Cardiac muscle cell (in vitro differentiated cells and primary cell): Measurements from ENCODE around the gene POLR3C. TPM values are rescaled to one million over a fixed set of nuclear protein-coding genes. Genes with fewer than 3 reads are reported as not detected.
A peak's percentile ranks its signal among the peaks of the same experiment; 100 is the strongest.

Experiments
- DNase-seq, 2 donors: peaks; one replicate each; pipeline versions ENCODE4 v3.0.0 to v3.0.0-alpha.2; 2010 to 2017; ENCODE audit warnings: low read depth in 1 of 2, low spot score in 1 of 2
- H3K27ac ChIP-seq: fragments of 200-600 bp; sonication (generic); 2 replicates; pipeline ENCODE4 v1.5.1; 2016
- H3K27me3 ChIP-seq: fragments of 200-600 bp; sonication (generic); 2 replicates; pipeline ENCODE4 v1.6.0; 2016; ENCODE audit warnings: control low read depth
- H3K36me3 ChIP-seq: fragments of 200-600 bp; sonication (generic); 2 replicates; pipeline ENCODE4 v1.5.1; 2016; ENCODE audit warnings: control low read depth
- H3K4me1 ChIP-seq: fragments of 200-600 bp; sonication (generic); 2 replicates; pipeline ENCODE4 v1.8.1; 2017; ENCODE audit warnings: low read depth, mild to moderate bottlenecking, mixed run types
- H3K4me3 ChIP-seq: fragments of 200-600 bp; sonication (generic); 2 replicates; pipeline ENCODE4 v1.5.1; 2016; ENCODE audit warnings: mild to moderate bottlenecking
- H3K9me3 ChIP-seq: fragments of 200-600 bp; sonication (generic); 2 replicates; pipeline ENCODE4 v1.5.1; 2017; ENCODE audit warnings: low read depth, mild to moderate bottlenecking, control low read depth
- CTCF ChIP-seq: IDR thresholded peaks from 2 replicates; pipeline ENCODE4 v1.5.1; 2012; ENCODE audit warnings: low read depth, mild to moderate bottlenecking, low read length
- polyA plus RNA-seq: library from polyadenylated mRNA; unstranded; fragments of >200 nt; fragmentation: Nextera tagmentation; extraction: Ambion mirVana; gene quantifications from 2 replicates; pipeline ENCODE4 v1.2.1, GENCODE V29; 2016
- total RNA-seq: library from RNA; depleted of rRNA; stranded (reverse); fragments of >200 nt; gene quantifications from 2 replicates; pipeline ENCODE4 v1.2.3, GENCODE V29; 2016

POLR3C gene
- total RNA-seq (31.4 and 34.9 TPM in 2 replicates), polyA plus RNA-seq (33.2 and 44.6 TPM in 2 replicates)

DNA sequence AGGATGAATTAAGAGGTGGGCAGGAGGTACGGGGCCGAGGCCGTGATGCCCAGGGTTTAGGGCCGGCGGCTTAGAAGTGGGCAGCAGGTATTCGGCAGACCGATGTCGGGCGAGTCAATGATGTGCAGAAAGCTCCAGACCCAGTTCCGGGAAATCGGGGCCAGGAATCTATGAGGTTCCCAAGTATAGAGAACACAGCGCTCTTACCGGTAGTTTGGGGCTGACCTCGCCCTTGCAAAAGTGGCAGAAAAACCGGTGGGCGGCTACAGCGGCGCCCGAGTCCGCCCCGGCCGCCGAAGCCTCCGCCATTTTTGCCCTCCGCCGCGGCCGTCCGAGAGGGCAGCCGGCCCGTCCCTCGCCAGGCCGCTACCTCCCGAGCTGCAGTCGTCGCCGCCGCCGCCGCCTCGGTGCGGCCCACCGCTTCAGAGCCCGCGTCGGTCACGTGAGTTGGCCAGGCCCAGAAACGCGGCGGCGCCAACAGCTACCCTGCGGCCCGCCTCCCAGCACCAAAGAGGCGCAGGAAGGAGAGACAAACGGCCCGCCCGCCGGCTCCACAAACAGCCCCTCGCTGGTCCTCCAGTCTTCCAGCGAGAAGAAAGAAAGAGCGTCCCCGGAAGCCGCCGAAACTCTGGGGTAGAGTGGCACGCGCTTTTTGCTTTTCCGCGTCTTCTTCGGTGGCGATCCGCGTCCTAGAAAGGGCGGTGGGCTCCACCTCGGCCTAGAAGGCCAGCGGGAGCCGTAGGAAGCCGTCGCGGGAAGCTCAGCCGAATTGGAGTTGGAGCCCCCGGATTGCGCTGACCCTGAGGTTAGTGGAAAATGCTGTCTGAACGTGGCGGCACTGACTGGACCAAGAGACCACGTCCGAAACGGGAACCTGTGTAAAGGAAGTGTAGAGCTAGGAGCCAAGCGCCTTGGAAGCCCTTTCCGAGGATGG, at the start of gene POLR3C, which contains the start of gene RNF115:
Gene POLR3C (plus strand): TSS at position 636 of the 934 bp plus-strand sequence. CDS start 1,577 bp downstream, outside the sequence.
Gene RNF115 (minus strand): TSS at position 531 of the 934 bp plus-strand sequence. CDS start 222 bp downstream, at position 309.
- peak; percentile 96 to 97 for DNase-seq
- no peak for TF ChIP-seq CTCF
- peaks cover 4% of the 10 kb centered on the region for H3K4me1 ChIP-seq
- peaks cover 28% of the 10 kb centered on the region for H3K36me3 ChIP-seq
- H3K27me3 ChIP-seq: no peaks in the 10 kb centered on the region
- H3K27ac ChIP-seq: peak within 1 kb of the TSS; percentile 91
- H3K9me3 ChIP-seq: no peaks in the 10 kb centered on the region
- H3K4me3 ChIP-seq: peak within 1 kb of the TSS; percentile 67

GRCh38 chr1:145777357-145778145, 46.4 kb upstream of the POLR3C start:
- DNase-seq: peak in 1 of 2 donors; percentile 18
- Histone ChIP-seq H3K9me3 (no peaks in the 10 kb centered on the region), H3K27me3 (no peaks in the 10 kb centered on the region), H3K4me1 (peaks cover 20% of the 10 kb centered on the region), H3K36me3 (peaks cover 2% of the 10 kb centered on the region), H3K27ac (peak overlapping the region; percentile 20), H3K4me3 (no peak overlapping the region)
- no peak for TF ChIP-seq CTCF

DNA sequence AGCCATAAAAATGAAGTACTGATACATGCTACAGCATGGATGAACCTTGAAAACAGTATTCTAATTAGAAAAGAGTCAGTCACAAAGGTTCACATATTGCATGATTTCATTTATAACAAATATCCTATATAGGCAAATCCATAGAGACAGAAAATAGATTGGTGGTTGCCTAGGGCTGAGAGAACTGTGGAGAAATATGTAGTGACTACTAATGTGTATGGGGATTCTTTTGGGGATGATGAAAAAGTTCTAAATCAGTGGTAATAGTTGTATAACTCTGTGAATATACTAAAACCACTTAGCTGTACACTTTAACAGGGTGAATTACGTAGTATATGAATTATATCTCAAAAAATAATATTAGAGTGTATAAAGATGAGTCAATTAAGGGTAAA, 45.9 kb upstream of the POLR3C start:
- no peak for DNase-seq
- Histone ChIP-seq H3K4me1 (peaks cover 22% of the 10 kb centered on the region), H3K27me3 (no peaks in the 10 kb centered on the region), H3K36me3 (no peaks in the 10 kb centered on the region), H3K4me3 (no peak overlapping the region), H3K27ac (peak overlapping the region; percentile 20), H3K9me3 (no peaks in the 10 kb centered on the region)
- no peak for TF ChIP-seq CTCF

- H3K36me3 ChIP-seq: no peaks in the 10 kb centered on the region
- H3K4me1 ChIP-seq: peaks cover 35% of the 10 kb centered on the region
- DNase-seq: peak in 1 of 2 donors; percentile 82
- H3K9me3 ChIP-seq: no peaks in the 10 kb centered on the region
- no peak overlapping the region for H3K4me3 ChIP-seq
- no peaks in the 10 kb centered on the region for H3K27me3 ChIP-seq
- peak overlapping the region; percentile 90 for H3K27ac ChIP-seq
- no peak for TF ChIP-seq CTCF
These were observed 41.5 kb upstream of the POLR3C start for GRCh38 chr1:145782272-145783099.

GRCh38 chr1:145784409-145784808, 39.6 kb upstream of the POLR3C start:
- Histone ChIP-seq H3K27me3 (no peaks in the 10 kb centered on the region), H3K4me1 (peaks cover 28% of the 10 kb centered on the region), H3K9me3 (no peaks in the 10 kb centered on the region), H3K4me3 (peak overlapping the region; percentile 15), H3K27ac (peak overlapping the region; percentile 90), H3K36me3 (no peaks in the 10 kb centered on the region)
- DNase-seq: peak in 1 of 2 donors; percentile 26
- no peak for TF ChIP-seq CTCF
